ENCODE data around the gene SPATA31C1.
"Not testable (repeated sequence)": the region's sequence is repeated elsewhere in the genome, so short reads cannot be mapped to it uniquely, and the experiment has no call there.

Gene SPATA31C1

GRCh38 chr9:87917662-87918061 is at the start of gene SPATA31C1:
Gene SPATA31C1 (plus strand): TSS chr9:87917962.
- not testable (repeated sequence) for H3K27ac ChIP-seq

GRCh38 chr9:87868175-87868574 is 49.6 kb upstream of the SPATA31C1 start:
- H3K27ac ChIP-seq = no peak overlapping the region
- TF ChIP-seq ZFX (IDR thresholded peaks at IDR 0.05) = no peak
- no peak for TF ChIP-seq CTCF (conservative IDR thresholded peaks at IDR 0.05)

GRCh38 chr9:87868635-87869034 is 49.1 kb upstream of the SPATA31C1 start:
- H3K27ac ChIP-seq = no peak overlapping the region
- no peak for TF ChIP-seq ZFX (IDR thresholded peaks at IDR 0.05)
- no peak for TF ChIP-seq CTCF (conservative IDR thresholded peaks at IDR 0.05)

GRCh38 chr9:87869082-87869481 is 48.7 kb upstream of the SPATA31C1 start:
- H3K27ac ChIP-seq = no peak overlapping the region
- TF ChIP-seq CTCF (conservative IDR thresholded peaks at IDR 0.05) = no peak
- no peak for TF ChIP-seq ZFX (IDR thresholded peaks at IDR 0.05)

GRCh38 chr9:87871425-87872078 is 46.2 kb upstream of the SPATA31C1 start:
- no peak for TF ChIP-seq ZFX (IDR thresholded peaks at IDR 0.05)
- TF ChIP-seq CTCF (conservative IDR thresholded peaks at IDR 0.05) = no peak

GRCh38 chr9:87872079-87872624 is 45.6 kb upstream of the SPATA31C1 start:
- no peak for TF ChIP-seq ZFX (IDR thresholded peaks at IDR 0.05)
- no peak for TF ChIP-seq CTCF (conservative IDR thresholded peaks at IDR 0.05)

More at GRCh38 chr9:87871425-87872078, 46.2 kb upstream of the SPATA31C1 start:
- H3K27ac ChIP-seq = no peak overlapping the region

GRCh38 chr9:87873607-87874303 is 44.0 kb upstream of the SPATA31C1 start:
- TF ChIP-seq ZFX (IDR thresholded peaks at IDR 0.05) (no peak), CTCF (conservative IDR thresholded peaks at IDR 0.05) (no peak)
- no peak overlapping the region for H3K27ac ChIP-seq

More at GRCh38 chr9:87872079-87872624, 45.6 kb upstream of the SPATA31C1 start:
- no peak overlapping the region for H3K27ac ChIP-seq
